G401 (cell line): ENCODE measurements around the gene EVL. TPM values are rescaled to one million over a fixed set of nuclear protein-coding genes. Genes with fewer than 3 reads are reported as not detected.

Experiments used
- DNase-seq: peaks from one replicate; pipeline ENCODE4 v3.0.0-alpha.2; 2015; ENCODE audit warnings: low spot score
- in situ Hi-C: cut with HindIII; loops from 2 replicates; pipeline ENCODE4 v1.10.0; 2016; ENCODE audit warnings: low sequenced_read_pairs, mixed read lengths
- total RNA-seq: library from RNA; depleted of rRNA; stranded (reverse); fragments of >200 nt; shearing (Covaris generic); gene quantifications from 2 replicates; pipeline ENCODE4 v1.2.3, GENCODE V29; 2014

The EVL gene
- total RNA-seq, 1 experiment from 2014 or later = 53.8 TPM

- DNase-seq = no peak
- in situ Hi-C loops = no loop called here
These were observed 30.2 kb upstream of the EVL start for GRCh38 chr14:100034961-100035500.

DNA sequence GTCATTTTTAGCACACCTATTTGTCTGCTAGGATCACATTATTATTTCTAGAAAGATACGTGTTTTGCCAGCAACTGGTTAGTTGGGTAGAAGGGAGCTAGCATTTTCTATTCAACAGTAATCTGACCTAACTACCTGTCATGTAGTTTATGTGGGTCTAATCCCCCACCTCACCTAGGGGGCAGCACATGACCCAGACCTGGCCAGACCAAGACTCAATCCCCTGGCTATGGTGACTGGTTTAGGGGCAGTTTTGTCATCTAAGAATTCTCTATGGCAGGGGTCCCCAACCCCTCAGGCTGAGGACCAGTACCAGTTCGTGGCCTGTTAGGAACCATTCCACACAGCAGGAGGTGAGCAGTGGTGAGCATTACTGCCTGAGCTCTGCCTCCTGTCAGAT lies 29.5 kb upstream of the EVL start:
- in situ Hi-C loops = no loop called here

GRCh38 chr14:100037353-100037752 lies 27.9 kb upstream of the EVL start:
- in situ Hi-C loops = no loop called here
- peak; percentile 33 for DNase-seq

More for the DNA sequence above, 29.5 kb upstream of the EVL start:
- DNase-seq = no peak

DNA sequence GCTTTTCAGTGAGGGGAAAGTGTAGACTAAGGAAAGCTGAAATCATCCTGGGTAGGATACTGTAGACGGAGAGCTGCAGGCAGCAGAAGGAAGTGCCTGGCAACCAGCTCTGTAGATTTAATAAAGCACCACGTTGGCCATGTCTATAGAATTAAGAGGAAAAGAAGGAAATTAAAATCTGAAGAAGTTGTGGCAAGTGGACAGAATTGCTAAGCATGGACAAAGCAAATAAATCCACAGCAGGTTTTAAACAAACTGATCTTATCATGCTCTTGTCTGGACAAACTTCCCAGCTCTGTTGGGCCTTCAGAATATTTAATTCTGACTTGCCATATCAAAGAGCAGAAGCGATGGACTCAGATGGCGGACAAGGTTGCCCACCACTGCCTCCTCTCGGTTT lies 27.2 kb upstream of the EVL start:
- no peak for DNase-seq
- in situ Hi-C loops = no loop called here

DNA sequence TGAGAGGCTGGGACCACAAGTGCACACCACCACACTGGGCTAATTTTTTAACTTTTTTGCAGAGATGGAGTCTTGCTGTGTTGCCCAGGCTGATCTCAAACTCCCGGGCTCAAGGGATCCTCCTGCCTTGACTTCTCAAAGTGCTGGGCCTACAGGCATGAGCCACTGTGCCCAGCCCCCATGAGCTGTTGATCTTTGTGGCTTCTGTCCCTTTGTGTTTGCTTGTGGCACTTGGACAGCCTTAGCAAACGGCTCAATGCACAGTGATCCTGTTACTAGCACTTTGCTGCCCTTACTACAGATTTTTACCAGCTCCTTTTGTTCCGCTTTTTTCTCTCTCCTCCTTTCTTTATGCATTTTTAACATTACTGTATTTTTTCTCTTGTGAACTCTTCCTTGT lies 25.3 kb upstream of the EVL start:
- in situ Hi-C loops = no loop called here
- DNase-seq = no peak

GRCh38 chr14:100041271-100041670 lies 24.0 kb upstream of the EVL start:
- in situ Hi-C loops = no loop called here
- DNase-seq = no peak

DNA sequence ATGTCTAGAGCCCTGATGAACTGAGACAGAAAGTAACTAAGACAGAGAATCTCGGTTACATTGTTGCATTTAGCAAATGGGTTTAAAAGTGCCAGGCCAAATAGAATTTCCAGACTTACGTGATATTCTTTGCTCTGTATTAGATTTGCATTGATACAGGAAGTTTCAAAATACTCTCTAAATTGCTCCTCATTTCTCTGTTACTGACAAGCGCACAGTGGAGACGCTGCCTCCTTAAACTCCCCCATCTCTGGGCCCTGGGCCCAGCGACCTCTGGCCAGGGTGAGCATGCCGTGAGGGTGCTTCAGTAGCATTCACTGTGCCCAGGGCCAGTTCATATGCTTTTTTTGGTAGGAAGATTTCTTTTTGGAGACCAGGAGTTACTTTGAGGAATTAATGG lies 22.9 kb upstream of the EVL start:
- DNase-seq = no peak
- in situ Hi-C loops = no loop called here

GRCh38 chr14:100045642-100046344 lies 19.4 kb upstream of the EVL start:
- peak; percentile 72 for DNase-seq
- in situ Hi-C loops = no loop called here

DNA sequence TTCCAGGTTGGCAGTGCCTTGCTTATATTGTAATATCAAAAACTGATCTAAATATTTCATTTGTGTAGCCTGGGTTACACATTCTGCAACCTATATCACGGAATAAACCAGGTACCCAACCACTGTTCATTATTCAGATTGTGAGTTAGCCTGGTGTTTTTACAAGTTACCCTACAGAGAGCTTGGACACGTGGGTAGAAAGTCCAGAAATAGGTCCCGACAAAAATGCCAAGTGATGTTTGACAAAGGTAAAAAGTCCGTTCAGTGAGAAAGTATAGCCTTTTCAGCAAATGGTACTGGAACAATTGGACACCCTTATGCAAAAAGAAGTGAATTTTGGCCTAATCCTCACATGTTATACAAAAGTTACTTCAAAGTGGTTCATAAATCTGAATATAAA lies 17.6 kb upstream of the EVL start:
- no peak for DNase-seq
- in situ Hi-C loops = no loop called here

DNA sequence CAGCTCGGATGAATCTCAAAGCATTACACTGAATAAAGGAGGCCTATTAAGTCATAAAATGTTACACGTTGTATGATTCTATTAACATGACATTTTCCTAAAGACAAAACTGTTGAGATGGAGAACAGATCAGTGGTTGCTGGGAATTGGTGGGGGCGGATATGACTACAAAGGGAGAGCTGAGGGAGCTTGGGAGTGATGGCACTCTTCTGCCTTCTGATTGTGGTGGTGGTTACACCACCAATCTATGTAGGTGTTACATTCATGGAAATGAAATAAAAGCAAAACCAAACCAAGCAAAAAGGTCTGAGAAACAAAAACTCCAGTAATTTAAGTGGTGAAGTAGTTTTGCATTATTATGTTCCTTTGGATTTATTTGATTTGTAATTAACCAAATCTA lies 16.4 kb upstream of the EVL start:
- in situ Hi-C loops = no loop called here
- DNase-seq = no peak

DNA sequence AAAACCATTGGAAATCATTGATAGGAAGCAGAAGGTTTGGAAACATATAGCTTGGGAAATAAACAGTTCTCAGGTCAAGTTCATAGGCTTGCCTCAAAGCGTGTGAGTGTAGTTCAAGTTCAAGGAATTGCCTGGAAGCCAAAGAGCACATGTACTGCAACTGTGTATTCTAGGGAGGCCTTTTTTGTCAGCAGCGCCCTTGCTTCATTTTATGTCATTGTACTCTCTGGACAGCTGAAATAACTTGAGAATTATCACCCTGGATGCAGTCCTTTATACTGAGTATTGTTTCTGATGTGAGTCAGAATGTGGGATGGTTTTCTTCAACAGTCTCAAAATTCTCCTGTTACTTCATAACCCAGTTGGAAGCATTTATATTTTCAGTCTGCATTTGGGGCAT lies 16.0 kb upstream of the EVL start:
- no peak for DNase-seq
- in situ Hi-C loops = no loop called here

DNA sequence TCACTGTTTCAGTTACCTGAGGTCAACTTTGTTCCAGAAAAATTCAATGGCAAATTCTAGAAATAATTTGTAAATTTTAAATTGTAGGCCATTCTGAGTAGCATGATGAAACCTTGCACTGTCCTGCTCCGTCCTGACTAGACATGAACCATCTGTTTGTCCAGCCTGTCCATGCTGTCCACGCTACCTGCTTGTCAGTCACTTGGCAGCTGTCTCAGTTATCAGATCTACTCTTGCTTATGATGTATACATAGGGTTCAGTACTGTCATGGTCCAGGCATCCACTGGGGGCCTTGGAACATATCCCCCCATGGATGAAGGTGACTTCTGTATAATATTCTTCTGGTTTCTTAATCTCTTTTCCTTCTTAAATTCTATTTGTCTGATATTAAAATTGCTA lies 14.1 kb upstream of the EVL start:
- in situ Hi-C loops = no loop called here
- DNase-seq = no peak

- no peak for DNase-seq
- in situ Hi-C loops = no loop called here
These were observed 13.7 kb upstream of the EVL start for GRCh38 chr14:100051543-100051942.

- DNase-seq = peak; percentile 48
- in situ Hi-C loops = no loop called here
These were observed 12.4 kb upstream of the EVL start for GRCh38 chr14:100052819-100053218.

DNA sequence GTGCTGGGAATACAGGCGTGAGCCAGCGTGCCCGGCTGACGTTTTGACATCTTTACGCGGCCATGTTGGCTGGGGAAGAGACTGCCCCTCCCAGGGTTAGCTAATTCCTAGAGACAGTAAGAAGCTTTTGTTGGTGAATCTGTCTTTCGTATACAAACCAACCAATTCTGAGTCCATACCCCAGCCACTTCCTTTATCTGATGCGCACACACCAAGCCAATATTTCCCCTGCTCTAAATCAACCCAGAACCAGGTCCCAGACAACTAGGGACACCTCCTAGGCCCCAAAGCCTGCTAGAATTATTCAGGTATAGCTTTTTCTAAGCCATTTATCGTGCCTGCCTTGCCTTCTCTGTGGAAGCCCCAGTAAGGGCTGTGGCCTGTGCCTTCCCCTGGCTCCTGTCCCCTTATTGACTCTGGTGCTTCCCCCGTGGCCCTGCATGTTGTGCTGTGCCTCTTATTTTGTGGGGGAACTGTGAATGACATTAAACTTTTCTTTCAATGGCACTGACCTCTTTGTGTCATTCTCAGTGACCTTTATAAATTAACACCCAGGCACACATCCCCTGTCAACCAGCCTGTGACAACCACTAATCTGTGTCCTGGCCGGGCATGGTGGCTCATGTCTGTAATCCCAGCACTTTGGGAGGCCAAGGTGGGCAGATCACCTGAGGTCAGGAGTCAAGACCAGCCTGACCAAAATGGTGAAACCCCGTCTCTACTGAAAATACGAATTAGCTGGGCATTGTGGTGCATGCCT lies 10.7 kb upstream of the EVL start:
- no peak for DNase-seq
- in situ Hi-C loops = no loop called here

DNA sequence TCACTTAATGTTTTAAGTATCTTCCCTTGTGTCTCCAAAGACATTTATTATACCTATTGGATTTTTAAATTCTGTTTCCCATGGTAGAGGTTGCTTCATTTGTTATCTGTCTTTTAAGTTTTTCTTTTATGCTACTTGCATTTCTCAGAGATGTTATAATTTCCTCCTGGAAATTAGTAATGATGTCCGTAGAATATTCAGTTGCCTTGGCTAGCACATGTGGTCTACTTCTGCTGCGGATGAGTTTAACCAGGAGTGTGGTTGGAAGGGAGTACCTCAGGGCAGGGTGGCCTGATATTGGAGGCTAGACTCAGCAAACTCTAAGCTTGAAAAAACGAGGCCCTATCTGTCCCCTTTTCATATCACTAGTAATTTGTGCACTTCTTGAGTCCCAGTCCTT lies 8.8 kb upstream of the EVL start:
- DNase-seq = no peak
- in situ Hi-C loops = no loop called here

- DNase-seq = no peak
- in situ Hi-C loops = no loop called here
These were observed 8.0 kb upstream of the EVL start for GRCh38 chr14:100056964-100057795.

- in situ Hi-C loops = no loop called here
- DNase-seq = no peak
These were observed 6.3 kb upstream of the EVL start for GRCh38 chr14:100058777-100059437.

- DNase-seq = no peak
- in situ Hi-C loops = no loop called here
These were observed 5.8 kb upstream of the EVL start for GRCh38 chr14:100059438-100059781.
